Activated effector memory CD4-positive, alpha-beta T cell treated with anti-CD3 and anti-CD28 coated beads, Interleukin-2, amount 50 U/mL, for 16 hours (primary cell): ENCODE measurements around the gene ABHD4.
"Not testable (repeated sequence)": the region's sequence is repeated elsewhere in the genome, so short reads cannot be mapped to it uniquely, and the experiment has no call there.

Experiments used
- DNase-seq: peaks from one replicate; pipeline ENCODE4 v3.0.0-alpha.2; 2020

Gene ABHD4

DNA sequence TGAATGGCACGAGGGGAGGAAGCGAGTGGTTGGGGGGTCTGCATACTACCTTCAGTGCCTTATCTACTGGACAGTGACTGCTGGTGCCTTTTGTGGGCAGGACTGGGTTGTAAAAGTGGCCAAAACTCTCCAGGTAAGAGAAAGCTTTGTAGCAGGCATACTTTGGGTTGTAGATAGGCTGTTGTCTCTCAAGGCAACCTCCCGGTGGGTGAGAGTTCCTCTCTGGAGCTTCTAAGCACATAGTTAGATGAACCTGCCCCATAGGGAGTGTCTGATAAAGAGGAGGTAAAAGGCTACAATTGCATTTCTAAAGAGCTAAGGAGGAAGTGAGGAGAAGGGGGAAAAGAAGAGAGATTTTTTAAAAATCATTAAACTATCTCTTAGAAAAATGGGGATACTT lies 4.9 kb upstream of the ABHD4 start:
- DNase-seq = no peak

DNA sequence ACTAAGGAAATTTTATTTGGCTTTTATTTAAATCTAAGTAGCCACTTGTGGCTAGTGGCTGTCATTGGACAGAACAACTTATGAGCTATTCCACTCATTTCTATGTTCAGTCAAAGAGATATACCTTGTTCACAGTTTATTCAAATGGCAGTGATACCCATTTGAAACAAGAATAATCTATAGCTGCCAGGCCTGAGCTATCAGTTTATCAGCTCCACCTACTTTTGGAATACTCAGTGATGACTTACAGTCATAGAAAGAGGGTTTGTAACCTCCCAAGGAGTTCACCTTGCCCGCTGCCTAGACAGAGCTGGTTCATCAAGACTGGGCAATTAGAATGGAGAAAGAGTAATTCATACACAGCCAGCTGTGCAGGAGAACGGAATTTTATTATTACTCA lies 4.5 kb upstream of the ABHD4 start:
- no peak for DNase-seq

DNA sequence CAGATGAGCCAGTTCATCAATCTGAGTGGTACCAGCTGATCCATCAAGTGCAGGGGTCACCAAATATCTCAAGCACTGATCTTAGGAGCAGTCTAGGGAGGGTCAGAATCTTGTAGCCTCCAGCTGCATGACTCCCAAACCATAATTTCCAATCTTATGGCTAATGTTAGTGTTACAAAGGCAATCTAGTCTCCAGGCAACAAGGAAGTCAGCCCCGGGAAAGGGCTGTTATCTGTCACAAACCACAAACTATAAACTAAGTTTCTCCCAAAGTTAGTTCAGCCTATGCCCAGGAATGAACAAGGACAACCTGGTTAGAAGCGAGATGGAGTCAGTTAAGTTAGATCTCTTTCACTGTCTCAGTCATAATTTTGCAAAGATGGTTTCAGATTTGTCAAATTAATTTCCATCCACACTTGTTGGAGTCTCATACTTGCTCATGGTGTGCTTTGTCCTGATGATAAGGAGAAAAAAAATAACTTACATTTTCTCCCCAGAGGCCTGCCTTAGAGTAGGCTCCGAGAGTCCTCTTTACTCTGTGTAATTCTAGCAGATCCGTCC lies 3.9 kb upstream of the ABHD4 start:
- no peak for DNase-seq

DNA sequence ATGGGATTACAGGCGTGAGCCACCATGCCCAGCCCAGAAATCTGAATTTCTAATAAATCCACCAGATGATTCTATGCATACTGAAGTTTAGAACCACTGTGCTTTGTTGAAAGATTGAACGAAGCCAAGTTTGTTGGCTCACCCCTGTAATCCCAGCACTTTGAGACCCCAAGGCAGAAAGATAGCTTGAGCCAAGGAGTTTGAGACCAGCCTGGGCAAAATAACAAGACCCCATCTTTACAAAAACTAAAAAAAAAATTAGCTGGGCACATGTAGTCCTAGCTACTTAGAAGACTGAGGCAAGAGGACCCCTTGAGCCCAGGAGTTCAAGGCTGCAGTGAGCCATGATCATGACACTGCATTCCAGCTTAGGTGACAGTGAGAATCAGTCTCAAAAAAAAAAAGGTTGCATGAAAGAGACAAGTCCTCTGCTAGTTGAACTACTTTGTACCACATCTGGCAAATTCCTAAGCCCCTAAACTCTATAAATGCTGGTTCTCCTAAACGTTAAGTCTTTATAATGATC lies 1.7 kb upstream of the ABHD4 start:
- DNase-seq = no peak

DNA sequence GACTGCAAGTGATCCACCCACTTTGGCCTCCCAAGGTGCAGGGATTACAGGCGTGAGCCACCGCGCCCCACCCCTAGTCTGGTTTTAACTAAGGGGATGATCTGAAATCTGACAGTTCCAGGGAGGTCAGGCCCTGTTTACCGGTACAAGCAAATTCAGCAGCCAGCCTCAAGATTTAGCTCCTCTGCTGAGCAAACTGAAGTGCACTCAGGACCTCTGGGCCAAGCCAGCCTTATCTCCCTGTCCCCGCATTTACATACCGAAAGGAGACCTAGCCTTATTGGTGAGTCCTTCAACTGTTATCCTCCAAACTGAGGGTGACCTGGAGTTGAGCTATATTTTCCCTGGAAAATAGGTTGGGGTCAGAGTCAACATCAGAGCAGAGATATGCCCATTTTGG lies 835 bp upstream of the ABHD4 start:
- no peak for DNase-seq

DNA sequence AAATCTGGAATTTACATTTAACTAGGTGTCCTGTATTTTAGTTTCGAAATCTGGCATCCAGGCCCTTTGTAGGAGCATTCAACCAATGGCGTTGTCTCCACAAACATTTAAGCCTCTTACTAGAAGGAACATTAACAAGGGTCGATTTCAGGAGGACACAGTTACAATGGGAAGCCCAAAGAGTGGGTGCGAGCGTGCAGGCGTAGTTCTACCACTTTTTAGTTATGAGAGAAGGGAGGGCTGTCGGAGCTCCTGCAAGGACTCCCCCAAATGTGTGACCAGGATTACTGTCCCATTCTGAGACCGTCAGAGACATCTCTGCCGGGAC lies 365 bp upstream of the ABHD4 start:
- DNase-seq = no peak

DNA sequence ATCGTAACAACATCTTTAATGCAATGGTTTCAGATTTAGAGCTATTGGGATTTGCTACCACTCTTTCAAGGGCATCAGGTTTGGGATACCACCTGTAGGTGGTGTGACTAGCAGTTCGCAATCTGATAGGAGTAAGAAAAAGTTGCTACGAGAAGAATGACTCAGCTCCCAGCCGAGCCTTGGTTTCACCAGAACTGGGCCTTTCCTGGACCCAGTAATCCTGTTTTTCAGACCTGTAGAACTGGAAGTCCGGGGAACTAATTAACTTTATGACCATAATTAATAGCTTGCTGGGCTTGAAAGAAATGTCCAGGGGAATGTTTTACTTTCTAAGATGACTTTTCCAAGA lies 770 bp downstream of the ABHD4 start:
- peak; percentile 78 for DNase-seq

DNA sequence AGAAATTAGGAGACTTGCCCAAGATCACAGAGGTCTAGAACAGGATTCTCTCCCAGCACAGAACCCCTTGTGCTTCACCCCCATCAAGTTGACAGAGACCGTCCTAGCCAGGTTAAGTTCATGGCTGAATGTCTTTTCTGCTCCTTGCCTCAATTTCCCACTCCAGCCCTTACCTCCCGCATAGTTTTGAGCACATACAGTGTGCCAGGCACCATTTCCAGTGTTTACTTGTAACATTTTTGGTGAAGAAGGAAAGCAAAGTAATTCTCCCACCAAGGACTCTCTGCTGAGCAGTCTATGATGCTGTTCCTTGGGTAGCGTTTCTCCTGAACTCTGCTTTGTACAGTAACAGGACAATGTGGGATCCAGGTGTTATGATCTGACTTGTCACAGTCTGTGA lies 1.2 kb downstream of the ABHD4 start:
- DNase-seq = no peak

DNA sequence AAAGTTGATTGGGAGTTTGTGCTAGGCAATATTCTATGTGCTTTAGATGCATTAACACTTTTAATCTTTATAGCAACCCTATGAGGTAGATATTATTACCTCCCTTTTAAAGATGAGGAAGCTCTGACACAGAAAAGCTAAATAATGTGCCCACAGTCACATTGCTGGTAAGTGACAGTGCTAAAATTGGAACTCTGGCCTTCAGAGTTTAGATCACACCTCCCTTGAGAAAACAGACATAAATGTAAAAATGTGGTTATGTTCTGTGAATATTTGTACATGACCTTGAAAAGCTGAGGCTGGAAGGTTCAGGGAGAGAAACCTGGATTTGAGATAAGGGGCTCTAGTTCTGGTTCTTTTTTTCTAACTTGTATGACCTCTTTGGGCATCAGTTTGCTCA lies 1.9 kb downstream of the ABHD4 start:
- no peak for DNase-seq

DNA sequence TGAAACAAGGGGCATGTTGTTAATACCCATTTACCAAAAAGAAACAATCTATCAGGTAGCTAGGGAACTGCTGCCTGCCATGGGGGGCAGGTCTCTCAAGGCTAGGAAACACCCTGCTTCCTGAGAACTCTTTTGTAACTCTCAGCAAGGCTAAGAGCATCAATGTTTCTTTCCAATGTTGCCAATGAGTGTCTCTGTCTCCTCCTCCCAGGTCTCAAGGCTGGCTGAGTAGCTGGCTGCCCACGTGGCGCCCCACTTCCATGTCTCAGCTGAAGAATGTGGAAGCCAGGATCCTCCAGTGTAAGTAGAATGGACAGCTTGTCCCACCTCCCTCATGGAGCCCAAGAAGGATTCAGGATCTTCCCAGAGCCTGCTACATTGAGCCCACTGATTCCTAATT lies 3.4 kb downstream of the ABHD4 start:
- no peak for DNase-seq

DNA sequence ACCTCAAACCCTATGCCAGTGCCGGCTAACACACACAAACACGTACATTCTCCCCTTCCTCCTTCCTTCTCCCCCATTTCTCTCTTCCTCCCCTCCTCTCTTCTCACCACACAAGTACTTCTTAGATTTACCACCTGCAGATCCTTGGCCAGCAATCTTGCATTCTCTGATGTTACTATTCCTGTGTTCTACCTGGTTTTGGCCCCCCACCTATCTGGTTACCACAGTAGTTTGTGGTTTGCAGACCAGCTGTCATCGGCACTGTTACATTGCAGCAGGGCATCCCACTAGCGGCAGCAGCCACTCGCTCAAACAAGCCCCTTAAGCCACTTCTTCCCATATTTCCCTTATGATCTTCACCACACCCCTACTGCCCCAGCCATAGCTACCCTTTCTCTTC lies 3.9 kb downstream of the ABHD4 start:
- DNase-seq = no peak

DNA sequence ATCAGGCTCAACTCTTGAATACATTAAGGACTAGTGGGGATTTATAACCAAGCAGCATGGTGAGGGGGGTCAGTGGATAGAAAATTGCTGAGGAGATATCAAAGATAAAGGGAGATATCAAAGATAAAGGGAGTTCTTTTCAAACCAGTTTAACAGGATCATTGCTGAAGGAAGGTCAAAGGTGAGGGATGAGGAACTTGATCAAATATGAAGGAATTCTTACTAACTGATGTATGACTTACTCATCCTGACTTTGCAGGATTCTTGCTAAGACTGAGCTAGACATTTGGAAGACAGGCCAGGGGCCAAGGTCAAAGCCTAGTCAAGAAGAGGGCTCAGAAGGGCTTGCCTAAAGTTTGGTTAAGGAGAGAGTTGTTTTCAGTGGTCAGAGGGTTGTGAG lies 4.8 kb downstream of the ABHD4 start:
- DNase-seq = no peak

DNA sequence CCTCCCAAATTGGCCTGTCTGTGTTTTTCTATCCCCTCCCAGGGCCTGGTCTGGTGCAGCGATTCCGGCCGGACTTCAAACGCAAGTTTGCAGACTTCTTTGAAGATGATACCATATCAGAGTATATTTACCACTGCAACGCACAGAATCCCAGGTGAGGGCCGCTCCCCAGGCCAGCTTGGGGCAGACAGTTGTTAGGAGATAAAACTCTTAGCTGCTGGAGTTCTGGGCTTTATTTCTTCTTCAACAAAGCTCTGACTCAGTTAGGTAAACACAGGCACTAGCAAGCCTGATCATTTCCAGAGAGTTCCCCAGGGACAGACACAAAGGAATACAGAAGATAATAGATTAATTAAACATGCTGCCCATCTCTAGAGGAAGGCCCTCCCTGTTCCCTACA lies 8.3 kb downstream of the ABHD4 start:
- DNase-seq = no peak

DNA sequence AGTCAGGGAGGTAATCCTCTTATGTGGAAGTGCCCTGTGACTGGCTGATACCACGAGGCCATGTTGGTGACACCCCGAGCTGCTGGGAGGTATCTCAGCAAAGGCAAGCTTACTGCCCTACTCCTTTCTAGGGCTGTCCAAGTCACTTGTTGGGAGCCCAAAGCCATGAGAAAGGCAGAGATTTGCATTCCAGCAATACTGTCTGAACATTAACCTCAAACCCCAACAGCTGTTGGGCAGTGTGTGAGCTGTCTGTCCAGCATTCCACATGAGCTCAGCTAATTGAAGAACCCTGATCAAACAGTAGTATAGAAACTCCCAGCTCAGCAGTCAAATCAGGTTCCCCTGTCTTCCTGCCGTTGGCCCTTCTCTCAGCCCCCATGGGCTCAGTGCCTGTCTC lies 9.2 kb downstream of the ABHD4 start:
- DNase-seq = no peak

DNA sequence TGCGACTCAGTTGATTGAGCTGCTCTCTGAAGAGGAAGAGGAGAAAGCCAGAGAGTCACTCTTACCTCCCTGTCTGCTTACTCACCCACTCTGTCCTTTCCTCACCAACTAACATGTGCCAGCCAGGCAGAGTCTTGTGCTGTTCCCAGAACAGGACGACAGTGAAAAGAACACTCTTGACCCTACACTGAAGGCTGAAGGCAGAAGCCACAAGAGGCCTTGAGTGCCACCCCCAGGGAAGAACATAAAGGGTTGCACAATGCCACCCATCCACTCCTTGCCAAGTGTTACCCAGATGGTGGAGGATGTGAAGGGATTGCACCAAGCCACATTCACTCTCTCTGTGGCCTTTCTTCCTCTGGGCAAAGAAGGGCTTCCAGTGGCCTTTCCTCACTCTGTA lies 12.8 kb downstream of the ABHD4 start:
- DNase-seq = no peak

DNA sequence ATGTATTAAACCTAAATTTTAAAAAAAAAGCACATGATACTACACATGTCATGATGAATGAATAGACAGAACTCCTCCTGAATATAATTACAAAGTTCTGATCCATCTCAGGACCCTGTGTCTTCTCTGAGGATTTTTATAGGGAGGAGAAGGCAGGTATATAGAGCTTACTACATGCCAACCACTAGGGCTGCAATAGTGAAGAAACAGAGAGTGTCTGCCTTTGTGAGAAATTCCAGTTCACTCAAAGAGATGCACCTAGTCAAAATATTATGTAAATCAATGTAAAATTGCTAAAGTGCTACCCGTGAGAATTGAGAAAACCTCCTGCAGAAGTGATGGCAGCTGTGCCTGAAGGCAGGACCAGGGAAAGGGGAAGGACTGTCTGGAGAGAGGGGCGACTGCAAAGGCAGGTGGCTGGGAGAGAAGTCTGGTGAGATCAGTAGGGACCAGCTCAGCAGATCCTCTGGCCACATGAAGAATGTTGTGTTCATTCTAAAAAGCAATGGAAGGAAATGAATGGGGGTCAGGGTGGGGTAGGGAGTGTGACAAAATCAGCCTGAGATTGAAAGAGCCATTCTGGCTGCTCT lies 15.1 kb downstream of the ABHD4 start:
- no peak for DNase-seq

DNA sequence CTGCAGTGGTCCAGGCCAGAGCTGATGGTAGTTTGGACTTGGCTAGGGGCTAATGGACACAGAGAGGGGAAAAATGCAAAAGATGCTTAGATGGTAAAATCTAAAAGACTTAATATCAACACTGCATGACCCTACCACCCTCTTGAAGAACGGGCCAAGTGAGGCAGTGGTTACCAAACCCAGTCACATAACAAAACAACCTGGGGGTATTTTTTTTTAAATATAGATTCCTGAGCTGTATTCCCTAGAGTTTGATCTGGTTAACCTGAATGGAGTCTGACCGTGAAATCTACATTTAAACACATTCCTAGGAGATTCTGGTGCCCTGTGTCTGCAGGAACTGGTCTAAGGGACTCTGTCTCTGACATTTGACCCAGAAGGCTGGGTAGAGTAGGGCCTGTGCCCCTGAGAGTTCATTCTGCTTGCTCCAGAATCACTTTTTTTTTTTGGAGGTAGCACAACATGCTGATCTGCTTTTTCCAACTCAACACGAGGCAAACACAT lies 15.7 kb downstream of the ABHD4 start:
- DNase-seq = no peak

DNA sequence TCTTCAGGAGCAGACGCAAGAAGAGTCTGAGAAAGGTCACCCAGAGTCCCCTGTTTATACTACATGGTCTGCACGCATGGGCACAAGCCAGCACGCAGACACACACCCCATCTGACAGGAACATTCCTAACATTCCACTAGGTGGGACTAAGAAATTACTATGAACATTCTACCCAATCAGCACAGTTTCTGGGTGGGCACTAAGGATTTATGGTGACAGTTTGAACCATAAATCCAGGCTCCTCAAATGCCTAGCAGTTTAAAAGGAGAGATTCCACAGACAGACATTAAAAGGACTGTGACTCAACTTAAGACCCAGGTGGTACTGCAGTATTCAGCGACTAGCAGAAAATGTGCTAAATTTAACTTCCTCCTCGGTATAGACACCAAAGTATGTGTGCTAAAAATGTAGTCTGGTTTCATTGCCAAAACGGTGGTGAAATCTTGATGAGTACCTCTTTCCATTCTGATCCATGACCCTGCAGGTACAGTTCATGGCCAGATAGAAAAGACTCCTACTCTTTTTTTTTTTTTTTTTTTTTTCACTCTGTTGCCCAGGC lies 16.2 kb downstream of the ABHD4 start:
- no peak for DNase-seq

DNA sequence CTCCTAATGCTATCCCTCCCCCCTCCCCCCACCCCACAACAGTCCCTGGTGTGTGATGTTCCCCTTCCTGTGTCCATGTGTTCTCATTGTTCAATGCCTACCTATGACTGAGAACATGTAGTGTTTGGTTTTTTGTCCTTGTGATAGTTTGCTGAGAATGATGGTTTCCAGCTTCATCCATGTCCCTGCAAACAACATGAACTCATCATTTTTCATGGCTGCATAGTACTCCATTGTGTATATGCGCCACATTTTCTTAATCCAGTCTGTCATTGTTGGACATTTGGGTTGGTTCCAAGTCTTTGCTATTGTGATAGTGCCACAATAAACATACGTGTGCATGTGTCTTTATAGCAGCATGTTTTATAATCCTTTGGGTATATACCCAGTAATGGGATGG lies 17.7 kb downstream of the ABHD4 start:
- not testable (repeated sequence) for DNase-seq

DNA sequence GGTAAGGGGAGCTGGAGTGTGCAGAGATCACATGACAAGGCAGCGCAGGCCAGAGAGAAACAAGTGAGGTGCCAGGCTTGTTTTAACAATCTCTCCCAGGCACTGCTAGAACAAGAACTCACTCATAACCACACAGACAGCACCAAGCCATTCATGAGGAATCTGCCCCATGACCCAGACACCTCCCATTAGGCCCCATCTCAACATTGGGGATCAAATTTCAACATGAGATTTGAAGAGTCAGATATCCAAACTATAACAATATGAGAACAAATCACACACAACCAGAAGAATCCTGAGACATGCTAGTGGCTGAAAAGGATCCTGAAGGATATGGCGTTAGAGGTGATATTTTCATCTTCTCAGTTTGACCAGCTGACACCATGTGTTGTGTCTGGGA lies 24.2 kb downstream of the ABHD4 start:
- no peak for DNase-seq

DNA sequence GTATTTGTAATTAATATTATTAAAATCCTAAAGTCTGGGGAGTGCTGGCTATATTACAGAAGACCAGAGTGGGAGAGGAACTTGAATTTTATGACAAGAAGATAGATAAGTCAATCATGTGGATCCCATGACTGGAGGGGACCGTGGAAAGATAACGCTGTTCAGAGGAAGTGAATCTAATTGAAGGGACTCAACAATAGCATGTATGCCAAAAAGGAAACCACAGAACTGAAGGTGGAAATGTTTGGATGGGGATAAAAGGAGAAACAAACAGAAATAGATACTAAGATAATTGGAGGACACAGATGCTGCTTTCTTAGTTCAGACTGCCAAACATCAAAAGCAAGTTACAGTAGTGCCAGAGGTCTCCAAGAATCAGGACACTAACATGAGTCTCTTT lies 24.9 kb downstream of the ABHD4 start:
- no peak for DNase-seq

DNA sequence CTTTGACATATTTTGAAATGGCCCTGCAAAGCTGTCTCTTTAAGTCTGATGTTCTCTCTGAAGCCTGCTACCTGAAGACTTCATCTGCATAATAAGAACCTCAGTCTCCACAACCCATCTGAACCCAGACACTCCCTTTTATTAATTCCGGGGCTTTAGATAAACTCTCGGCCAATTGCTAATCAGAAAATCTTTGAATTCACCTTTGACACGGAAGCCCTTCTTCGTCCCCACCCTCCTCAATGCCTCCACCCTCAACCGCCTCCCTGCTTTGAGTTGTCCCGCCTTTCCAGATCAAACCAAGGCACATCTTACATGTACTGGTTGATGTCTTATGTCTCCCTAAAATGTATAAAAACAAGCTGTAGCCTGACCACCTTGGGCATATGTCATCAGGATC lies 28.5 kb downstream of the ABHD4 start:
- no peak for DNase-seq

DNA sequence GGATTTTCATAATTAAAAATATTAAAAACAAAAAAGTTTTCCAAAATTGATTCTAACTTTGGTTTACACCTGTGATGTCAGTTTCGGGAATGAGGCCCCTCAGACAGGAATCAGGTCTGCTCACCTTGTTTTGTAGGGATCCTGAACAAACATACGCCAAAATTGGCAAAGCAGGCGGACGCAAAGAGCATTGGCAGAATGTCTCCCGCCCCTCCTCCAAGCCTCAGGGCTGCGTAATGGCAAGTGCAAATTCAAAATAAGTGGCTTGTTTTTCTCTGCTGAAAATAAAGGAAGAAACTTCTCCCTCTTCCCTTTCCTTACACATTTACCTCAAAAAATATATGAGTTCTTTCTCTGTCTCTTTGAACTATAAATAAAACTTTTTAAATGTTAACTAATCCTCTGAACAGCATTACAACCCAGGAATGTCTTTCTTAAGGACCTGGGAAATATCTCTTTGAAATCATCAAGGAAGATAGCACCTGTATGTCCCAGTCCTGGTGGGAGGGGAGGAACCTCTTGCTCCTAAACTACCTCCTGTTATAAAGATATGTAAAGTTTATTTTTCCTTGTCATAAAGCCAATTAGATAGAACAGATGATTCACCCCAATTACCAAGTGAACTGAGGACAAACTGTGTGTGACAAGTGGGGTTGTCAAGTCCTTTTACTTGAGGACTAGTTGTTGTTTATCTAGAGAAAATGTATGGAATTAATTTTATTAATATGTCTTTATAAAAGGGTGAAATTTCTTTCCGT lies 29.6 kb downstream of the ABHD4 start:
- no peak for DNase-seq

DNA sequence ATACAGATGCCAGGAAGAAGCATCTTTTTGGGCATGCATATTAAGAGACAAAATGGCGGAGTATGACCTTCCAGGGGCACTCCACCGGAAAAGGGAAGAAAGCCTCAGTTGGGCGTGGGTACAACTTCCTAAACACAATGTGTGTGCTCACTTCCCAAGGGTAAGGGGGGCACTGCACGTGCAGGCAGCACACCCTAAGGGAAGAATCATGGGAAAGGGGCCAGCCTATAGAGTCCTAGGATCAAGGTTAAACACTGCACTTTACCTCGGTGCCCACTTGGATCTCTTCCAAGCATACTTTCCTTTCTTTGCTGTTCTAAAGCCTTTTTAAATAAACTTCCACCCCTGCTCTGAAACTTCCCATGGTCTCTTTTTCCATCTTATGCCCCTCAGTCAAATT lies 31.3 kb downstream of the ABHD4 start:
- no peak for DNase-seq
